Mucosa of descending colon (tissue), 3 donors: ENCODE results near the gene RPRD1B. TPM values are rescaled to one million over a fixed set of nuclear protein-coding genes. Genes with fewer than 3 reads are reported as not detected.
A peak's percentile ranks its signal among the peaks of the same experiment; 100 is the strongest.

Experiments used
- ATAC-seq: fragments of 200-7000 bp; cut with Tn5 transposase; one replicate; pipeline ENCODE4 v1.9.1; 2020; ENCODE audit warnings: mild to moderate bottlenecking, moderate library complexity
- DNase-seq, 3 donors: peaks; one replicate each; pipeline ENCODE4 v3.0.0-alpha.2; 2020
- H3K36me3 ChIP-seq: fragments of 200-600 bp; one replicate; pipeline ENCODE4 v1.8.0; 2021; ENCODE audit warnings: low read depth, mild to moderate bottlenecking
- H3K4me1 ChIP-seq: fragments of 200-600 bp; one replicate; pipeline ENCODE4 v1.8.0; 2021; ENCODE audit warnings: low read depth, mild to moderate bottlenecking
- H3K4me3 ChIP-seq: fragments of 200-600 bp; one replicate; pipeline ENCODE4 v1.8.0; 2021; ENCODE audit warnings: mild to moderate bottlenecking
- H3K9me3 ChIP-seq: fragments of 200-600 bp; one replicate; pipeline ENCODE4 v1.8.0; 2021; ENCODE audit warnings: mild to moderate bottlenecking
- CTCF ChIP-seq: fragments of 200-600 bp; IDR thresholded peaks from one replicate; pipeline ENCODE4 v1.8.0; 2022; ENCODE audit warnings: antibody characterized with exemption, mild to moderate bottlenecking
- intact Hi-C, 2 donors: fragments of 100-400 bp; cut with DNase I in 1 of 2; cut with micrococcal nuclease in 1 of 2; formaldehyde crosslinking; loops; one replicate each; pipeline versions ENCODE4 v1.11.0 to v1.11.1; 2022; cut with DNase I, micrococcal nuclease
- total RNA-seq, 3 donors: library from RNA; stranded (reverse); fragmentation: NEBNext Ultra II Directional in 2 of 3; extraction: Animal tissue kit (Norgen Biotek cat#: 25700) in 2 of 3; gene quantifications; one replicate each; pipeline versions ENCODE4 v1.2.1 to v1.2.4, GENCODE V29; 2021 to 2023
- donor health status: DM: no; HTN: no; CAD: no; lungs with moderate emphysema.
- donor health status: DM: no; HTN: no; CAD: no.
- donor health status: DM: no; HTN: yes; CAD: no.

RPRD1B gene
- total RNA-seq, 3 donors from 2014 or later, result 28.2 to 36.3 (median 32.9) TPM

GRCh38 chr20:38126932-38127621, 93.5 kb downstream of the RPRD1B start:
- ATAC-seq (peak; percentile 81), DNase-seq (no peak)
- Histone ChIP-seq H3K4me1 (peaks cover 5% of the 10 kb centered on the region), H3K36me3 (no peaks in the 10 kb centered on the region), H3K4me3 (no peak overlapping the region), H3K9me3 (no peaks in the 10 kb centered on the region)
- no peak for TF ChIP-seq CTCF
- intact Hi-C loops, result no loop called here

GRCh38 chr20:38127920-38128528, 94.5 kb downstream of the RPRD1B start:
- Histone ChIP-seq H3K4me3 (no peak overlapping the region), H3K36me3 (no peaks in the 10 kb centered on the region), H3K4me1 (peaks cover 5% of the 10 kb centered on the region), H3K9me3 (no peaks in the 10 kb centered on the region)
- TF ChIP-seq CTCF, result no peak
- intact Hi-C loops, result no loop called here
- ATAC-seq (no peak), DNase-seq (no peak)

GRCh38 chr20:38128691-38129090, 95.1 kb downstream of the RPRD1B start:
- H3K36me3 ChIP-seq, result no peaks in the 10 kb centered on the region
- no peak for DNase-seq
- intact Hi-C loops, result no loop called here

GRCh38 chr20:38129248-38129865, 95.8 kb downstream of the RPRD1B start:
- DNase-seq, result no peak
- no peaks in the 10 kb centered on the region for H3K36me3 ChIP-seq

More at GRCh38 chr20:38128691-38129090, 95.1 kb downstream of the RPRD1B start:
- peaks cover 5% of the 10 kb centered on the region for H3K4me1 ChIP-seq
- no peaks in the 10 kb centered on the region for H3K9me3 ChIP-seq
- no peak for TF ChIP-seq CTCF
- ATAC-seq, result no peak
- H3K4me3 ChIP-seq, result no peak overlapping the region

More at GRCh38 chr20:38129248-38129865, 95.8 kb downstream of the RPRD1B start:
- H3K4me3 ChIP-seq, result no peak overlapping the region
- ATAC-seq, result no peak
- H3K4me1 ChIP-seq, result peaks cover 5% of the 10 kb centered on the region
- H3K9me3 ChIP-seq, result no peaks in the 10 kb centered on the region
- intact Hi-C loops, result no loop called here
- TF ChIP-seq CTCF, result no peak
